HFFc6 (cell line): ENCODE measurements around the gene MMP11. TPM values are rescaled to one million over a fixed set of nuclear protein-coding genes. Genes with fewer than 3 reads are reported as not detected.

Source experiments
- DNase-seq: peaks from one replicate; pipeline ENCODE4 v3.0.0-alpha.2; 2018
- H3K27ac Mint-ChIP-seq: 2 replicates; pipeline ENCODE4 v1.8.0; 2020; ENCODE audit warnings: mild to moderate bottlenecking, mixed read lengths
- H3K27me3 Mint-ChIP-seq: 2 replicates; pipeline ENCODE4 v1.8.0; 2021; ENCODE audit warnings: mild to moderate bottlenecking, moderate library complexity, mixed read lengths; ENCODE audit not compliant: insufficient read depth
- H3K36me3 Mint-ChIP-seq: 2 replicates; pipeline ENCODE4 v1.8.0; 2021; ENCODE audit warnings: low read depth, mixed read lengths
- H3K4me1 Mint-ChIP-seq: 2 replicates; pipeline ENCODE4 v1.8.0; 2020; ENCODE audit warnings: low read depth, mixed read lengths
- H3K4me3 Mint-ChIP-seq: 2 replicates; pipeline ENCODE4 v1.8.0; 2020; ENCODE audit warnings: mild to moderate bottlenecking, moderate library complexity, mixed read lengths
- H3K9me3 Mint-ChIP-seq: 2 replicates; pipeline ENCODE4 v1.8.0; 2020; ENCODE audit warnings: mild to moderate bottlenecking, mixed read lengths
- CTCF ChIP-seq: fragments of 200-600 bp; sonication (generic); IDR thresholded peaks from 2 replicates; pipeline ENCODE4 v1.5.0; 2021; ENCODE audit warnings: antibody characterized with exemption, mild to moderate bottlenecking
- total RNA-seq, 6 experiments: library from RNA; stranded (reverse); fragmentation: NEBNext Ultra II Directional; extraction: Animal tissue kit (Norgen Biotek cat#: 25700); gene quantifications; 2 replicates in 1 of 6; 3 replicates in 5 of 6; pipeline ENCODE4 v1.2.3, GENCODE V29; 2021

MMP11 gene
- total RNA-seq, 6 experiments from 2014 or later: 1.7 to 3.6 (median 2.7) TPM

GRCh38 chr22:23778577-23778900 lies 5.9 kb downstream of the MMP11 start:
- Mint-ChIP-seq H3K9me3 (no peaks in the 10 kb centered on the region), H3K36me3 (no peaks in the 10 kb centered on the region), H3K27me3 (peaks cover 4% of the 10 kb centered on the region; the same call in 1 of the 2 replicates), H3K4me1 (peaks cover 27% of the 10 kb centered on the region), H3K27ac (no peak overlapping the region), H3K4me3 (no peak overlapping the region)
- no peak for TF ChIP-seq CTCF
- no peak for DNase-seq

- peaks cover 30% of the 10 kb centered on the region for H3K4me1 Mint-ChIP-seq
- H3K9me3 Mint-ChIP-seq: no peaks in the 10 kb centered on the region
- H3K4me3 Mint-ChIP-seq: no peak overlapping the region
- peaks cover 4% of the 10 kb centered on the region; the same call in 1 of the 2 replicates for H3K27me3 Mint-ChIP-seq
- H3K27ac Mint-ChIP-seq: no peak overlapping the region
- H3K36me3 Mint-ChIP-seq: no peaks in the 10 kb centered on the region
- TF ChIP-seq CTCF: no peak
- no peak for DNase-seq
Observed at GRCh38 chr22:23779083-23779482, 6.4 kb downstream of the MMP11 start.

GRCh38 chr22:23779731-23780130 lies 7.1 kb downstream of the MMP11 start:
- H3K27ac Mint-ChIP-seq: no peak overlapping the region
- peaks cover 2% of the 10 kb centered on the region; the same call in 1 of the 2 replicates for H3K27me3 Mint-ChIP-seq
- TF ChIP-seq CTCF: no peak
- no peaks in the 10 kb centered on the region for H3K36me3 Mint-ChIP-seq
- peaks cover 30% of the 10 kb centered on the region for H3K4me1 Mint-ChIP-seq
- H3K4me3 Mint-ChIP-seq: no peak overlapping the region
- no peaks in the 10 kb centered on the region for H3K9me3 Mint-ChIP-seq
- DNase-seq: no peak

- Mint-ChIP-seq H3K36me3 (no peaks in the 10 kb centered on the region), H3K4me1 (peaks cover 26% of the 10 kb centered on the region), H3K27me3 (peaks cover 2% of the 10 kb centered on the region; the same call in 1 of the 2 replicates), H3K27ac (no peak overlapping the region), H3K4me3 (no peak overlapping the region), H3K9me3 (no peaks in the 10 kb centered on the region)
- DNase-seq: no peak
- TF ChIP-seq CTCF: no peak
Observed at GRCh38 chr22:23780146-23780748, 7.6 kb downstream of the MMP11 start.

- TF ChIP-seq CTCF: no peak
- H3K36me3 Mint-ChIP-seq: no peaks in the 10 kb centered on the region
- peak overlapping the region; percentile 90 for H3K27ac Mint-ChIP-seq
- H3K4me1 Mint-ChIP-seq: peaks cover 27% of the 10 kb centered on the region
- DNase-seq: no peak
- peak overlapping the region; percentile 49; the same call in 1 of the 2 replicates for H3K4me3 Mint-ChIP-seq
- peaks cover 2% of the 10 kb centered on the region; the same call in 1 of the 2 replicates for H3K27me3 Mint-ChIP-seq
- H3K9me3 Mint-ChIP-seq: no peaks in the 10 kb centered on the region
Observed at GRCh38 chr22:23781065-23781464, 8.4 kb downstream of the MMP11 start.
